ENCODE data around the gene GADL1. TPM values are rescaled to one million over a fixed set of nuclear protein-coding genes. Genes with fewer than 3 reads are reported as not detected.

GADL1 gene
- total and polyA plus RNA-seq, 3 donors from 2014 or later = 0.08 to 0.30 TPM; not detected in 1

- no peaks in the 10 kb centered on the region for H3K9me3 ChIP-seq
- H3K4me3 ChIP-seq = no peak overlapping the region
- DNase-seq = no peak
- 68 to 77% methylated on average over 1 of the region's 1 CpG for WGBS, 2 donors
- TF ChIP-seq POLR2A (IDR thresholded peaks at IDR 0.05) = no peak
- TF ChIP-seq, protein P1, sequence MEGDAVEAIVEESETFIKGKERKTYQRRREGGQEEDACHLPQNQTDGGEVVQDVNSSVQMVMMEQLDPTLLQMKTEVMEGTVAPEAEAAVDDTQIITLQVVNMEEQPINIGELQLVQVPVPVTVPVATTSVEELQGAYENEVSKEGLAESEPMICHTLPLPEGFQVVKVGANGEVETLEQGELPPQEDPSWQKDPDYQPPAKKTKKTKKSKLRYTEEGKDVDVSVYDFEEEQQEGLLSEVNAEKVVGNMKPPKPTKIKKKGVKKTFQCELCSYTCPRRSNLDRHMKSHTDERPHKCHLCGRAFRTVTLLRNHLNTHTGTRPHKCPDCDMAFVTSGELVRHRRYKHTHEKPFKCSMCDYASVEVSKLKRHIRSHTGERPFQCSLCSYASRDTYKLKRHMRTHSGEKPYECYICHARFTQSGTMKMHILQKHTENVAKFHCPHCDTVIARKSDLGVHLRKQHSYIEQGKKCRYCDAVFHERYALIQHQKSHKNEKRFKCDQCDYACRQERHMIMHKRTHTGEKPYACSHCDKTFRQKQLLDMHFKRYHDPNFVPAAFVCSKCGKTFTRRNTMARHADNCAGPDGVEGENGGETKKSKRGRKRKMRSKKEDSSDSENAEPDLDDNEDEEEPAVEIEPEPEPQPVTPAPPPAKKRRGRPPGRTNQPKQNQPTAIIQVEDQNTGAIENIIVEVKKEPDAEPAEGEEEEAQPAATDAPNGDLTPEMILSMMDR (IDR thresholded peaks at IDR 0.05) = no peak
- H3K36me3 ChIP-seq (ENCODE audit: low read depth, missing control alignments) = no peaks in the 10 kb centered on the region
- H3K27me3 ChIP-seq = no peaks in the 10 kb centered on the region
- H3K27ac ChIP-seq = no peak overlapping the region
- intact Hi-C loops (cut with DNase I; ENCODE audit: low total_unique reads) = no loop called here
- no peaks in the 10 kb centered on the region for H3K4me1 ChIP-seq
These were observed 3.6 kb downstream of the GADL1 start for GRCh38 chr3:30890907-30891306.

GRCh38 chr3:30886888-30887287 lies 7.6 kb downstream of the GADL1 start:
- intact Hi-C loops (cut with DNase I; ENCODE audit: low total_unique reads) = no loop called here
- Histone ChIP-seq H3K4me3 (no peak overlapping the region), H3K4me1 (no peaks in the 10 kb centered on the region), H3K27me3 (no peaks in the 10 kb centered on the region), H3K9me3 (no peaks in the 10 kb centered on the region), H3K36me3 (ENCODE audit: low read depth, missing control alignments) (no peaks in the 10 kb centered on the region), H3K27ac (no peak overlapping the region)
- DNase-seq = no peak
- TF ChIP-seq, protein P1 (IDR thresholded peaks at IDR 0.05) = no peak
- 72 to 78% methylated on average over 2 of the region's 2 CpGs for WGBS, 2 donors

- Histone ChIP-seq H3K4me1 (no peaks in the 10 kb centered on the region), H3K9me3 (no peaks in the 10 kb centered on the region), H3K27me3 (no peaks in the 10 kb centered on the region), H3K27ac (no peak overlapping the region), H3K36me3 (ENCODE audit: low read depth, missing control alignments) (no peaks in the 10 kb centered on the region), H3K4me3 (no peak overlapping the region)
- 68 to 76% methylated on average over 1 of the region's 1 CpG for WGBS, 2 donors
- DNase-seq = no peak
- intact Hi-C loops (cut with DNase I; ENCODE audit: low total_unique reads) = no loop called here
- TF ChIP-seq, protein P1 (IDR thresholded peaks at IDR 0.05) = no peak
- no peak for TF ChIP-seq POLR2A (IDR thresholded peaks at IDR 0.05)
These were observed 15.6 kb downstream of the GADL1 start for GRCh38 chr3:30878862-30879261.

DNA sequence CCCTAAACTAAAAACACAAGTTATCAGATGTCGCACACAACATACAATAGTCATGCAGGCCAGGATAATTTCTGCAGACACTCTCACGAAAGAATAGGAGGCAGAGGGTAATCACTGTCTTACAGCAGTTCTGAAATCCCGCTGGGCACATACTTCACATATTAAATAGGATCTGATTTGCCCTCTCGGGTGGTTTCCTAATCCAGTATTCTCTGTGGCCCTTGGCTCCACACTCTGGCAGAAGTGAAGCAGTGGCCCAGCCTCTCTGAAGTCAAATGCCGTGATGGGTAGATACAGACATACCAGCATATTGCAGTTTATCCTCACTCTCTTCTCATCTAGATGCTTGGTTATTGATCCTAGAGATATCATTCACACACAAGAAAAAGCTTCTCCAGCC lies 19.0 kb downstream of the GADL1 start:
- no peak for DNase-seq
- intact Hi-C loops (cut with DNase I; ENCODE audit: low total_unique reads) = no loop called here
- no peak overlapping the region for H3K27ac ChIP-seq
- 92 to 98% methylated on average over 5 of the region's 5 CpGs for WGBS, 2 donors
- TF ChIP-seq, protein P1 (IDR thresholded peaks at IDR 0.05) = no peak
- no peak overlapping the region for H3K4me3 ChIP-seq
- H3K36me3 ChIP-seq (ENCODE audit: low read depth, missing control alignments) = no peaks in the 10 kb centered on the region
- no peaks in the 10 kb centered on the region for H3K27me3 ChIP-seq
- no peaks in the 10 kb centered on the region for H3K9me3 ChIP-seq
- H3K4me1 ChIP-seq = no peaks in the 10 kb centered on the region

- Histone ChIP-seq H3K27ac (no peak overlapping the region), H3K27me3 (no peaks in the 10 kb centered on the region), H3K9me3 (no peaks in the 10 kb centered on the region), H3K4me3 (no peak overlapping the region), H3K36me3 (ENCODE audit: low read depth, missing control alignments) (no peaks in the 10 kb centered on the region), H3K4me1 (no peaks in the 10 kb centered on the region)
- DNase-seq = no peak
- intact Hi-C loops (cut with DNase I; ENCODE audit: low total_unique reads) = no loop called here
- TF ChIP-seq, protein P1 (IDR thresholded peaks at IDR 0.05) = no peak
- no peak for TF ChIP-seq POLR2A (IDR thresholded peaks at IDR 0.05)
These were observed 20.8 kb downstream of the GADL1 start for GRCh38 chr3:30873671-30874070.
